OCI-LY7 (cell line): ENCODE data around the gene ANP32E.

Experiments
- CTCF ChIP-seq: fragments of 200-600 bp; sonication (generic); conservative IDR thresholded peaks from 2 replicates; pipeline ENCODE4 v1.5.1; 2014; ENCODE audit warnings: mild to moderate bottlenecking, antibody characterized with exemption, low read length, moderate library complexity, mixed read lengths
- EZH2phosphoT487 ChIP-seq: fragments of 200-600 bp; sonication (generic); IDR thresholded peaks from 2 replicates; pipeline ENCODE4 v1.6.1; 2018; ENCODE audit warnings: low read depth, borderline replicate concordance, mild to moderate bottlenecking, mixed run types, antibody characterized with exemption, low read length, moderate library complexity, mixed read lengths

- TF ChIP-seq EZH2phosphoT487: no peak
- no peak for TF ChIP-seq CTCF
Measured at GRCh38 chr1:150180474-150180873, 55.4 kb downstream of the ANP32E start.
